Measurements from ENCODE around the gene CLN6. TPM values are rescaled to one million over a fixed set of nuclear protein-coding genes. Genes with fewer than 3 reads are reported as not detected.
"Not testable (repeated sequence)": the region's sequence is repeated elsewhere in the genome, so short reads cannot be mapped to it uniquely, and the experiment has no call there.

CLN6 gene
- polyA plus RNA-seq, 10 donors = 14.0 to 19.6 (median 16.7) TPM

DNA sequence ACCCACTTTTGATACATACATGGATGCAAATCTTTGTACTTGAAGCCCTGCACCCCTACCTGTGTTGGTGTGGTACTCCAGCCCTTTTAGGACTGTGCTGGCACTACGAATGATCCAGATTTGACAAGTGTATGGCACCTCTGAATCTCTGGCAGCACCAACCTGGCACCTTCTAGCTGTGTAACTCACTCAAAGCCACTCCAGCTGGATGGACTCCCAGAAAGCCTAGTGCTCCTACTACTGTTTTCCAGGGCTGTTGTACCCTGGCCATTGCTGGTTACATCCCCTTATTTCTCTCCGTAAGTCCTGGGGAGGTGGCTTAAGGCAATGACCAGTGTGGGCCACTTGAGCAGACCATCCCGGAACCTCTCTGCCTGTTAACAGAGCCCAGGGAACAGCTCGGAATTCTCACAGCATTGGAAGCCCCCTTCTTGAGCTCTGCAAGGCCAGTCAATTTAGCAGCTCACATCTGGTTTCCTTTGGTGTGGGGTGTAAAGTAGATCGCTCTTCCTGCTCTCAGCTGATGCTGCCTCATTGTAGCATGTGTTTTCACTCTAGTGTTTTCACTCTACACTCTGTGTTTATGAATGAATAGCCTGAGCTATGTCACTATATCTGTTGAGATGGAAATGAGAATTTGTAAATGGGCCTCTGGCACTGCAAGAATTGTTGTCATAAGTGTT is 36.6 kb downstream of the CLN6 start:
- DNase-seq = peak in 1 of 3 donors; percentile 13

DNA sequence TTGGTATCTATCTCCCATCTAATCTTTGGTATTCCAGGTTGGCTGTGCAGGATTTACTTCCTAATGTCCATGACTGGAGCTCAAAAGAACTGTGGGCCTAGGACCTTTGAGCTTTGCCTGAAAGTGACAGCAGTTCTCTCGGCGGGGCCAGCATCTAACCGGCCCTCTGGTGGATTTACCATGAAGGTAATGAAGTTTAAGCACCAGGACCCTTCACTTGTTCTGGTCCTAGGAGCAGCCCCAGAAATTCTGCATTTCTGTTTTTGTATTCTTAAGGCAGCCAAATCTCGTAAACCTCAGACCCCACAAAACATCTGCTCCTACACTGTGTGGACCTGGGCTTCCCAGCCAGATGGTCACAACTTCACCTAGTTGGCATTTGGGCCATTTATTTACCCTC is 37.4 kb downstream of the CLN6 start:
- no peak for DNase-seq

DNA sequence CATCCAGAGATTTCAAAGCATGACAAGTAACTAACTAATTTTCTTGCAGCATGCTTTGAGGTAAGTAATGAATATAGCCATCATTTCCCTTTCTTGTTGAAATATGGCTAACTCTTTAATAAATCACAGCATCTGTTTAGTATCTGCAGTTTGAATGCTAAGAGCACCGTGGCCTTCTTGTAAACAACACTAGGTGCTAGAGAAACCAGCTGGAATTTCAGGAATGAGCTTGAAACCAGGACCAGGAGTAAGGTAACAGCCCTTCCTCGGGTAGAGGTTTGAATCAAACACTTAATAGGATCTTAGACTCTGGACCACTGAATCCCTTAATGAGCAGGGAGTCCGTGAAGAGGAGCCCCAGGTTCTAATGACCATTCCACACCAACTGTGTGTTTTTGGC is 38.0 kb downstream of the CLN6 start:
- DNase-seq = no peak

DNA sequence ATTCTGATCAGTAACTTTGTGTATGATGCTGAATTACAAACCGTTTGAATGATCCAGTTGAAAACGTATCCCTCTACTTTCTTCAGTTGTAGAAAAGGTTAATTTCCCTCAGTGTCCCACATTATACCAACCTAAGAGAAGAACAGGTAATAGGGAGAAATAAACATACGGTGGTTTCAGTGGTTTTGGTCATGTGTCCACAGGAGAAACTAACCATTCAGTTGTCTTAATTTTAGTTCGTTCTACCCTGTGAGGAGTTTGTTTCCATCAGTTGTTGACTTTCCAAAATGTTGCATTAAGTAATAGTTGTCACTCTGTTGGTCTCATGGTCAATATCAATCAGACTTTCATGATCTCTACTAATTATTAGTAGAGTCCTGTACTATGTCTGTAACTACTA is 39.5 kb downstream of the CLN6 start:
- DNase-seq = no peak

DNA sequence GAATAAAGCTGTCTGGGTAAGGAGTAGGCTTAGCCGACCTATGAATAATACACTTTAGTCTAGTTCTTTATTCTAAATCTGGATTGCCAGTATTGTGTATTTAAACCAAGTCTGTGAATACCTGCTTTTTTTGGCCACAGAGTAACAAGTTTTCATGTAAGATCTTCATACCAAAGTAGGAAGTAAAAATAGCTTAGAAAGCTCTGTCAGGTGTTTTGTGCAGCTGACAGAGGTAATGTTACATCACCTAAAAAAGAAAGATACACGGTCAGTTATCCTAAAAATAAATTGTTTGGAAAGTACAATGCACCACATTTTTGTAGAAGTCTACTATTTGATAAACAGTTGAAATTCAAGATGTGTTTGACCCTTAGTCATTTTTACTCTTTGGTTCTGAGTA is 40.9 kb downstream of the CLN6 start:
- DNase-seq = no peak

DNA sequence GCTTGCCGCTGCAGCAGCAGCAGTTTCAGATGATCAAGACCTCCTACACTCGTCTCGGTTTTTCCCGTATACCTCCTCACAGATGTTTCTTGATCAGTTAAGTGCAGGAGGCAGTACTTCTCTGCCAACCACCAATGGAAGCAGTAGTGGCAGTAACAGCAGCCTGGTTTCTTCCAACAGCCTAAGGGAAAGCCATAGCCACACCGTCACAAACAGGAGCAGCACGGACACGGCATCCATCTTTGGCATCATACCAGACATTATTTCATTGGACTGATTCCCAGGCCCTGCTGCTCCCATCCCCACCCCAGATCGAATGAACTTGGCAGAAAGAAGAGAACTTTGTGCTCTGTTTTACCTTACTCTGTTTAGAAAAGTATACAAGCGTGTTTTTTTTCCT is 42.0 kb downstream of the CLN6 start:
- DNase-seq = peak; percentile 79 to 93 (median 88)

DNA sequence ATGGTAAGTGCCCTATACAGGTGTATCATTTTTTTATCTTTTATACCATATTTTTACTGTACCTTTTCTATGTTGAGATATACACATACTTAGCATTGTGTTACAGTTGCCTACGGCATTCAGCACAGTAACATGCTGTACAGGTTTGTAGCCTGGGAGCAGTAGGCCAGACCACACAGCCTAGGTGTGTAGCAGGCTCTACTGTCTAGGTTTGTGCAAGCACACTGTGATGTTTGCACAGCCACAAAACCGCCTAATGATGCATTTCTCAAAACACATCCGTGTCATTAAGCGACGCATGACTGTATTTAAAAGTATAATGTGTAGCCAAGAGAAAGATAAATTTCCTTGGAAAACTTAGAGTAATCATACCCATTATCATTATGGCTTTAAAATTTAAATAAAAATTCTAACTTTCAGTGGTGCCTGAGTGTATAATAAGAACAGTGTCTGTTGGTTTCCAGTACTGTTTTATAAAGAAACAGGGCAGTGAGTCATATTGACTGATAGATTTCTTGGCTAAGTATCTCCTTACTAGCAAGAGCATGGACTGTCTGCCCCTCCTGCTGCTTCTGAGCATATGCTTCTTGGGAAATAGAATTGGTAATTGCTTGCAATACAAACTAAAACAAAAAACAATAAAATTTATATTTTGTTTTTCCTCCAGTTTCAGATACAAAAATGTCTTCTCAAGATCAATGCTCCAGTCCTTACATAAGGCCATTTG is 42.7 kb downstream of the CLN6 start:
- DNase-seq = peak in 2 of 3 donors; percentile 37 to 43

DNA sequence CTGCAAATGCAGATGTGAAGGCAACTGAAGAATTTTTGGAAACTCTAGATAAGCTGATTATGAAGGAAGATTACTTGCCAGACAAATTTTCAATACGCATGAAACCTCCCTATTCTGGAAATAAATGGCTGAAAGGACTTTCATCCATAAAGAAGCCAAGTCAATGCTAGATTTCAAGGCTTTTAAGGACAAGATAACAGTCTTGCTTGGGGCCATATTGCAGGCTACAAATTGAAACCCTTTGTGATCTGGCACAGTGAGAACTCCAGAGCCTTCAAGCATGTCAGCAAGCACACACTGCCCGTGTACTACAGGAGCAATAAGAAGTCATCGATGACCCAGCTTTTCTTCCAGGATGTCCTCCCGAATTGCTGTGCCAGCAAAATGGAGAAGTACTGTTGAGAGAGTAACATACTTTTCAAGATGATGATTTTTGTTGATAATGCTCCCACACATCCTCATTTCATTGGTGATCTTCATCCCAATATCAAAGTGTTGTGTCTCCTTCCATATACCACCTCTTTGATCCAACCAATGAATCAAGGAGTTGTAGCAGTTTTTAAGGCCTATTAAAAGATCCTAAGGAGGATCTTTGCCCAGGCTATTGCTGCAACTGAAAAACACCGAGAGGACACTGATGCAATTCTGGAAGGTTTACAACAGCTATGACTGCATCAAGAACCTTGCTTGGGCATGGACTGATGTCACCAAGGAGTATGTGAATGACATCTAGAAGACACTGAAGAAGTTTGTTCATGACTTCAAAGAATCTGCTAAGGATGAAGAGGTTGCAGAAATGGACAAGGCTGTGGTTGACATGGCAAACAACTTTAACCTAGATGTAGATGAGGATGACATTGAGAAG is 44.7 kb downstream of the CLN6 start:
- no peak for DNase-seq

DNA sequence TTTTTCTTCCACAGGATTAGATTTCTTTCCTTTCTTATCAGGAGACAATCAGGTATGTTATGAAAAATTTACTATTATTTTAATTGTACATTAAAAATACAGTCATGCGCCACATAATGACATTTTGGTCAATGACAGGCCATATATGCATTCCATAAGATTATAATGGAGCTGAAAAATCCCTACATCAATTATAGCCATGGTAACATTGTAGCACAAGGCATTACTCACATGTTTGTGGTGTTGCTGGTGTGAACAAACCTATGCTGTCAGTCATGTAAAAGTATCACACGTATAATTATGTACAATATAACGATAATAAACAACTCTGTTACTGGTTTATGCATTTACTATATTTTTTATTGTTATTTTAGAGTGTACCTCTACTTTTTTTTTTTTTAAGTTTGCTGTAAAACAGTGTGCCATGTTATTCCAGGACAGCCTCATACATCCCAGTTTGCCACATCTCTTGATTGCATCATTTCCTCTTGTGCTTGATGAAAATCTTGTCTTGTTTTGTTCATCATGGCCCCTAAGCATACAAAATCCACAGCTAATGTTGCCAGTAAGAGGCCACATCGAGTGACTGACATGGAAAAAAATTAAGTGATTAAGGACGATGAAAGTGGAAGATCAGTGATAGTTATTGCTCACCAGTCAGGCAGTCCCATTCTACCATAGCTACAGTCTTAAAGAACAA is 45.8 kb downstream of the CLN6 start:
- no peak for DNase-seq

DNA sequence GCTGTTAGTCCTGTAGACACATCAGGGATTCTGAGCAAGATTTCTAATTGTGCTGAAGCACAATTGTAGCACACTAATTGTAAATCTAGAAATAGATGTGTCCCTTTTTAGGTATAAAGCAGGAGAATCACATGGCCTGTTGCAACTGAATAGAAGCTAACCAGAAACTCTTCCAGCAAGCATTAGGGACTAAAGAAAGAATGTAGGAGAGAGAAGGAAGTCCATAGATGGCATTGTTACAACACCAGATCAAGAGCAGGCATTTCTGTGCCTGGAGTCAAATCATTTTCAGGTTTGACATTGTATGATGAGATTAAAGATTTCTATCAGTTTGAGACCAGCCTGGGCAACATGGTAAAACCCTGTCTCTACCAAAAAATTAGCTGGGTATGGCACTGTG is 51.8 kb downstream of the CLN6 start:
- no peak for DNase-seq

DNA sequence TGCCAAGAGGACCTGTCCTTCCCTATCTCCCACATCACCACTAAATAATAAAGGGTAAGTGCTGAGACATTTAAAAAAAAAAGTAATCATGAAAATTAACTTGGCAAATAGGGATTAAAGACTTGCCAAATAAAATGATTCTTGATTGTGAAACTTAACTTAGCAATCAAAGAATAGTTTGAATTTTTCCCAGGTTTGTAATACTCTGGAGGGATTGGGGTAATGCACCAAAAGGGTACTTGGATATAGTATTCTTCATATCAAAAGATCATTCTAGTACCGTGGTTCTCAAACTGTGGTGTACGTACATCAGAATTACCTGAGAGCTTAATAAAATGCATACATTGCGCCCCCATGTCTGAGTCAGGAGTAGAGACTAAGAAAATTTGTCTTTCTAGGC is 52.9 kb downstream of the CLN6 start:
- no peak for DNase-seq

DNA sequence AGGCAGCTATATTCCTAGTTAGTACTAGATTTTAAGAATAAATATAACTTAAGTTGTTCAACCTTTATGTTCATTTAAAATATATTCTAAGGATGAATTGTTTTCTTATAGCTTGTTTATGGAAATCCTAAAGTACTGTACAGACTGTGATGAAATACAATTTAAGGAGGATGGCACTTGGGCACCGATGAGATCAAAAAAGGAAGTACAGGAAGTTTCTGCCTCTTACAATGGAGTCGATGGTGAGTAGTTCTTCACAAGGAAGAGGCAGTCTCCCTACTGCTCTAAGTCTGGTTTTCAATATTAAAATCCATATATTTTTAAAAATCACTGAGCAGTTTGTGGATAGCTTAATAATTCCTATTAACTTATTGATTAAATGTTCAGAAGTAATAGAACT is 54.0 kb downstream of the CLN6 start:
- DNase-seq = no peak

DNA sequence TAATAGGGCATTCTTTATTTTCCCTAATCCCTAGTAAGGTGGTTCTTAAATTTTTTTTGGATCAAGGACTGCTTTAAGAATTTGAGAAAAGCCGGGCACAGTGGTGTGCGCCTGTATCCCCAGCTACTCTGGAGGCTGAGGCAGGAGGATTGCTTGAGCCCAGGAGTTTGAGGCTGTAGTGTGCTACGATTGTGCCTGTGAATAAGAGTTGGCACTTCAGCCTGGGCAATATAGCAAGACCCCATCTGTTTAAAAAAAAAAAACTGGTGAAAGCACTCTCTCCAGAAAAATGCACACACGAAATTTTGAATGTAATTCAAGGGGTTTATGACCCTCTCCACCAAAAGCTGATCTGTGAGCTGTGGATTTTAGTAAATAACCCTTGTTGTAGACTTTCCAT is 56.4 kb downstream of the CLN6 start:
- no peak for DNase-seq

DNA sequence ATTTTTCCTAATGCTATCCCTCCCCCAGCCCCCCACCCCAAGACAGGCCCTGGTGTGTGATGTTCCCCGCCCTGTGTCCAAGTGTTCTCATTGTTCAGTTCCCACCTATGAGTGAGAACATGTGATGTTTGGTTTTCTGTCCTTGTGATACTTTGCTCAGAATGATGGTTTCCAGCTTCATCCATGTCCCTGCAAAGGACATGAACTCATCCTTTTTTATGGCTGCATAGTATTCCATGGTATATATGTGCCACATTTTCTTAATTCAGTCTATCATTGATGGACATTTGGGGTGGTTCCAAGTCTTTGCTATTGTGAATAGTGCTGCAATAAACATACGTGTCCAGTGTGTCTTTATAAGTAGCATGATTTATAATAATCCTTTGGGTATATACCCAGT is 57.5 kb downstream of the CLN6 start:
- not testable (repeated sequence) for DNase-seq

DNA sequence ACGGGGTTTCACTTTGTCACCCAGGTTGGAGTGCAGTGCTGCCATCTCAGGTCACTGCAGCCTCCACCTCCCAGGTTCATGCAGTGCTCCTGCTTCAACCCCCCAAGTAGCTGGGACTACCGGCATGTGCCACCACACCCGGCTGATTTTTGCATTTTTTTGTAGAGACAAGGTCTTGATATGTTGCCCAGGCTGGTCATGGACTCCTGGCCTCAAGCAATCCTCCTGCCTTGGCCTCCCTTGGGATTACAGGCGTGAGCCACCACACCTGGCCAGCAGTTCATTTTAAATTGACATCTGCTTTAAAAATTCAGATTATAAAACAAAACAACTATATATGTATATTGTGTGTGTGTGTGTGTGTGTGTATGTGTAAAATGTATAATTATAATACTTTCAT is 62.7 kb downstream of the CLN6 start:
- no peak for DNase-seq

DNA sequence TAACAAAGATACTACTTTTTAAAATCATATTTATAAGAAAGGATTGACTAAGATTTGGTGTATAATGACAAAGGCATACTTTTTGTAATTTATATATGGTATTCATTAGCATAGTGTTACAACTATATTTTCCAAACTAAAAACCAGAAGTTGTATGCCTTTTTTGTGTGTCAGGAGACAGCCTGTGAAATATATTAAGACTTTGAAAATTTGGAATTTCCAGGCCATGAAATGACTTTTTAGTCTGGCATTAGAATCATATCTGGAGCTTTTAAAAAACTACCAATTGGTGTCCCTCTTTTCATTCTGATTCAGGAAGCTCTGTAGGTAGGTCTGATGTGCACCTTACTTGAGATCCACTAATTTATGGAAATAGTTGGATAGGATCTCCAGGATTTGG is 66.3 kb downstream of the CLN6 start:
- DNase-seq = peak in 2 of 3 donors; percentile 3 to 12

DNA sequence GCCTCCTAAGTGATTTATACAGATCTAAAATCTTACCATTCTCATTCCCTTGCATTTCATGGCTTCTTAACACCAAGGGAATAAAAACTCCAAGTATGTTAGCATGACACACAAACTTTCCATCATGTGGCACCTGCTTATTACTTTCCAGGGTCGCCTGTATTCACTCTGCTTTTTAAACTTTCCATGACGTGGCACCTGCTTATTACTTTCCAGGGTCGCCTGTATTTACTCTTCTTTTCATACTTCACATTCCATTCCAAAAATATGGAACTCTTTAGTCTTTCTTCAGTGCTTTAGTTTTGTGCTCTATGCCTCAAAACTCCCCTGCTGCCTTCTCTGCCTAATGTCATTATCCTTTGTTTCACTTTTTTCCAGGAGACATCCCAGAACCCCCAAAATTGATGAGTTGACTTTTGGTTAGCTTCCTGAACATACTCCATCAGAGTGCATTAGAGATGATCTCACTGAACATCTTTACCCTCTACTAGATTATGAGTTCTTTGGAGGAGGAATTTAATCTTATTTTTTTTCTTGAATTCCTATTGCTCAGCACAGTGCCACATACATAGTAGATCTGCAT is 71.4 kb downstream of the CLN6 start:
- DNase-seq = peak in 2 of 3 donors; percentile 11 to 34

DNA sequence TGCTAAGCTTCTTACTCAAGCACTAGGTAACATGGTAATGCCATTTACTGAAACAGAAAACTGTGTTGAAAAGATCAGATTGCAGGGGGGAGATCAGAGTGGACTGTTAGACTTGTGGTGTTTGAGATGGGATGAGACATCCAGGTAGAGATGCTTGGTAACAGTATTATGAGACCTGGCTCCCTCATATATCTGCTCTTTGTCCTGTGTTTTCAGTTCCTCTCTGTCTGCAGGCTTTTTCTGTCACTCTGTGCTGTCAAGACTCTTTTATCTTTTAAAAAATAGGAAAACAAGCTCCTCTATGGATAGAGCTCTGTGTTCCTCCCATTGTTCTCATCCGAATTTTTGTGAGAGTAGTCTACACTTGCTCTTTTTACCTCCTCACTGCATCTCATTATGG is 72.5 kb downstream of the CLN6 start:
- no peak for DNase-seq
